ENCODE measurements around the gene MTHFD2.

Gene MTHFD2

GRCh38 chr2:74232426-74232825, 34.0 kb downstream of the MTHFD2 start:
- no peak for DNase-seq

GRCh38 chr2:74233648-74234047, 35.2 kb downstream of the MTHFD2 start:
- DNase-seq, result no peak

DNA sequence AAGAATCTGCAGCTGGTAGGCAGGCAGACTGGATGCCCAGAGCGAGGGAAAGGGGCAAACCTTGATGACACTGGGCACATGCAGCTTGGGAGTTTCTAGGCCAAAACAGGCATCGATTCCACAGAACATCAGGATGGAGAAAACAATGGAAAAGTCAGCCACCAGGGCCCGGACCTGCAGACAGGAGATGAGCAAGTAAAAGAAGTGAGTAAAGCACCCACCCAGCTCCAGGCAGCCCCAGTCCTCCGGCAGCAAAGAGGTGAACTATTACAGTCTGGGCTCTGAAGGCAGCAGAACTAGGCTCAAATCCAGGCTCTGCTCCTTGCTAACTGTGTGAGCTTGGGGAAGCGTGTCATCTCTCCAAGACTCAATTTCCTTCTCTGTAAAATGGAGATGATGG, 36.6 kb downstream of the MTHFD2 start:
- no peak for DNase-seq

DNA sequence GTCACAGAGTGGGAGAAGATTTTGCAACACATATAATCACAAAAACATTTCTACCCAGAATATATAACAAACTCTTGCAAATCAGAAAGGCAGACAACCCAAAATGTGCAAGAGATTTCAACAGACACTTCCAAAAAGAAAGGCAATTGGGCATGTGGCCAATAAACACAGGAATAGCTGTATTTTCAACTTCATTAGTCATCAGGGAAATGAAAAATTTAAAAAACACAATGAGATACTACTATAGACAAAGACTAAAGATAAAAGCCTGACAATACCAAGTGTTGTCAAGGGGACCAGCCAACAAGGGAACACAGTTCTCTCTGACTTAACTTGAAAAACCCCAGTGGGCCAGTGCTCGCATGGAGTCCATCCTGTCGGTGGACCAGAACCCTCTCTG, 40.5 kb downstream of the MTHFD2 start:
- no peak for DNase-seq

GRCh38 chr2:74239346-74239745, 40.9 kb downstream of the MTHFD2 start:
- no peak for DNase-seq

GRCh38 chr2:74242354-74243071, 44.1 kb downstream of the MTHFD2 start:
- DNase-seq, result no peak

- no peak for DNase-seq
Observed at GRCh38 chr2:74244286-74244685, 45.9 kb downstream of the MTHFD2 start.

DNA sequence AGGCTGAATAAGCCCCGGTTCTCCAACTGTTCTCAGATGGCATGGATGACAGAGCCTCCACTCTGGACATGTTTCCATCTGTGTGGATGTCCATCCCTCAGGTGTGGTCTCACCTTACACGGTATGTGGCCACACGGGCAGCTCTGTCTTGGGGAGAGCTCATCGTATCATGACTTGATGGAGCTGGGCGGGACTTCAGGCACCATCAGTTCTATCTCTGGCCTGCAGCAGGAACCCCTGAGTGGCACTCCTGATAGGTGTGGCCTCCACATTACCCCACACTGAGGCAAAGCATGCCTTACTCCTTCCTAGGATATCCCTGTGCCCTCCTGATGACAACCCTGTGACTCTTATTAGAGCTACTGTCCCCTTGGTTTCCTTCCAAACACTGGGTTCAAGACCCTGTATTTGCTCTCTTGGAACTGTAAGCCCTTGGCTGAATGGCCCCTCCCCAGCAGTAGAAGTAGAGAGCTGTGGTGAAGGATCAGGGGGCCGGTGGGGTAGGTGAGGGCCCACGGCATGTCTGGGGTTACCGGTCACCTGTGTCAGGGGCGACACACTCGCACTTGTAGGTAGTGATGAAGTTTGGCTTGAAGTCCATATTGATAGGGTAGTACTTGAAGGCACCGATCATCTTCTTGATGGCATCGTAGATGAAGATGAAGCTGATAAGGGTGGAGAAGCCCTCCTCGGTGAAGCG, 48.2 kb downstream of the MTHFD2 start:
- no peak for DNase-seq

GRCh38 chr2:74249406-74250122, 51.1 kb downstream of the MTHFD2 start:
- DNase-seq, result no peak

- DNase-seq, result no peak
Observed at GRCh38 chr2:74250189-74250631, 51.8 kb downstream of the MTHFD2 start.

DNA sequence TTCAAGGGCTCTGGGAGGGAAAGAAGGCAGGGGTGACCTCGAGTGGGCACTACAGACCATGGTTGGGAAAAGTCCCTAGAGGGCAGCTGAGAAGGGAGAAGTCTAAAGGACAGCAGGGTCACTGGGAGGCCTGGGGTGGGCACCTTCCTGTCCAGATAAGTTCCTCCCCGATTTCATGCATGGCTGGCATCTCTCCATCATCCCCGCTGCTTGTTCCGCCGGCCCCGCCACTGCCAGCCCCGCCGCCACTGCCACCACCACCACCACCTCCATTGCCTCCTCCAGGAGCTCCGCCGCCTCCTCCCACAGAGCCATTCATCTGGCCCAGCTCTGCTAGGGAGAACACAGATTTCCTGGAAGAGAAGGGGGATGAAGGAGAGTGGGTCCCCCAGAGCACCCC, 53.6 kb downstream of the MTHFD2 start:
- DNase-seq, result no peak

DNA sequence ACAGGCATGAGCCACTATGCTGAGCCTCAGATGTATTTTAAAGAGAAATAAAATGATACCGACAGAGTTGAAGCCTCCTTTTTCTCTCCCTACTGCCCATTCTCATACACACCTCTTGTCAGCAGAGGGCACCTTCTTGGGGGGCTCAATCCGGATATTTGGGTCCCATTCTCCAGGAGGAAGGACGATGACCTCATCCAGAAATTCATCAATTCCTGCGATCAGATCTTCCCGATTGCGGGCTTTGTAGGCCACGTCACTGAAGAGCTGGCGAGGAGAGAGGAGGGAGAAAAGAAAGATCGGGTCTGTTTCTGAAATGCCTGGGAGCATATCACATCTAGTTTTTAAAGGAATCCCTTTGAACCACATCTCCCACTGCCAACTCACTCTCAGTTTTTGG, 54.4 kb downstream of the MTHFD2 start:
- DNase-seq, result no peak

- no peak for DNase-seq
Observed at GRCh38 chr2:74253306-74253970, 55.0 kb downstream of the MTHFD2 start.

DNA sequence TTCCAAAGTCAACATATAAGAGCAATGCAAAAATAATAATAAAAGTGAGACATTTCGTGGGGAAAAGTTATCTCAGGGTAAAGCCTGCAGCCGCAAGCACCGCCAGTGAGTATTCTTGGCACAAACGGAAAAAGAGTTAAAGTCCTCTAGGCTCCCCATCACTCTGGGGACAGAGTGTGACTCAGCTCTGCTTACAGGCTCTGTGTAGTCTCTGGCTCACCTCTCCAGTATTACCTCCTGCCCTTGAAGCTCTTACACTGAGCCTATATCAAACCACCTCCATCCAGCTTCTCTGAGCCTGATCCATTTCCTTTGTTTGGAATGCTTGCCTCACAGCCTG, 55.5 kb downstream of the MTHFD2 start:
- DNase-seq, result no peak

DNA sequence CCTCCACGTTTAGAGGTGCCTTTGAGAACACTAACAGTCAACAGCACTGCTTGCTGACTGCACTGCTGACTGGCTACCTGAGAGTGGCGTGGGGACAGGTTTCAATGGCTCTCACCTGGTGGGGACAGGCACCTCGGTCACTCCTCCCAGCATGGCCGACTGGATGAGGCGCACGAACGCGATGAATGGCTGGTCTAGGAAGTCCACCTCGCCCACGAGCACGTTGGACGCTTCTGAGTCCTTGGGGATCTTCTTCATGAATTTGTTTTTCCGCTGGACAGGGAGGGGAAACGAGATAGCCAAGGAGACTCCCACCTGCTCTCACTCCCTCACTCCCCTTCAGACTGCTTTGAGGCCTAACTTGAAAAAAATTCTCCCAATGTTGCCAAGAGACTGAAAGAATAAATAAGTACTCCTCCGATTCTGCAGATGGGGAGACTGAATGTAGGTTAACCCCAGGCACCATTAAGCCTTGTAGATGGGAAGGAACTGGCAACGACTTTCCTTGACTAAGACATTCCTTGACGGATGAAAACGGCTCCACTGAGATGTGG, 57.3 kb downstream of the MTHFD2 start:
- DNase-seq, result no peak

DNA sequence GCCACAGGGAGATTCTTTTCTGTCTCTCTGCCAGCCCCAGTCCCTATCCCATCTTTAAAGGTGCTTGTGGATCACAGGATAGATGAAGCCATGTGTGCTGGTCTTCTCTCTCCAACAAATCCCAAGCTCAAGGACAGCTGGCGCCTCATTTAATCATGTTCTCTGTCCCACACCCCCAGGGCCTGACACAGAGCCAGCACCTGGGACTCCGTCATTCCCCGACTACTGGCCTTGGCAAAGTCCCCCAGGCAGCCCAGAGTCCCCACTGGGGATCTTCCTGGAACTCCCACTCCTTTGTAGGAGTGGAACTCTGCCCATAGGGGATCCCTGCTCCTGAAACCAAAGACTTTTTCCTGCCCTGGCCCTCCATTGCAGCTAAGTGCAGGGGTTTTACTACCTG, 60.8 kb downstream of the MTHFD2 start:
- no peak for DNase-seq

DNA sequence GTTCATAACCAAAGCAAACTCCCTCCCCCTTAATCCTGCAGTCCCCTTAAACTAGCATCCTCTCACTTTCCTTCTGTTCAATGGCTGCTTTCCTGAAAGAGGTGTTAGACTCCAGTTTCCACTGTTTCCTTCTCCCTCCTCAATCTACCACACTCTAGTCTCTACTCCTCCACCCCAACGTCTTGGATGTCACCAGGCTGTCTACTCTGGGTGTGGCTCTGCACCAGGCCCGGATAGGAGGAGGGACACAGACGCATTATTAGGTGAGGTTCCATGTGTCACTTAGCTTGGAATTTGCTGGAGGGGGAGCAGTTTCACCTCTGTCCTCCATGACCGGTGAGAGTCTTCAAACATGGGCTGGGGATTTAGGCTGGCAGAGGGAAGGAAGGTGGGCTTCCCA, 61.3 kb downstream of the MTHFD2 start:
- DNase-seq, result no peak

DNA sequence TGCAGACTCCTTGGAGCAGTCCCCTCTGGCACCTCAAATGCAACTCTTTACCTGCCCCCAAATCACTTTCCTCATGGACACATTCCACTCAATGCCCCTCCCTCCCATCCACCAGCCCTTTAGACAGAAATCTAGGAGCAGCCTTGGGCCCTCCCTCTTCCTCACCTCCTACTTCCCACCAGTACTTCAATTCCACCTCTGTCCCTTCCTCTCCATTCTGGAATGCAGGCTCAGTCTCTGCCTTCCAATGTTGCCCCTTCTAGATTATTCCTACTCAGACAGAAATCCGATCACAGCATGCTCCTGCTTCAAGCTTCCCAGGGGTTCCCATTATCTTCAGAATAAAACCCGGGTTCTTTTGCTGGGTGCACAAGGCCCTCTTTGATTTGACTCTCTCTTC, 62.1 kb downstream of the MTHFD2 start:
- no peak for DNase-seq

DNA sequence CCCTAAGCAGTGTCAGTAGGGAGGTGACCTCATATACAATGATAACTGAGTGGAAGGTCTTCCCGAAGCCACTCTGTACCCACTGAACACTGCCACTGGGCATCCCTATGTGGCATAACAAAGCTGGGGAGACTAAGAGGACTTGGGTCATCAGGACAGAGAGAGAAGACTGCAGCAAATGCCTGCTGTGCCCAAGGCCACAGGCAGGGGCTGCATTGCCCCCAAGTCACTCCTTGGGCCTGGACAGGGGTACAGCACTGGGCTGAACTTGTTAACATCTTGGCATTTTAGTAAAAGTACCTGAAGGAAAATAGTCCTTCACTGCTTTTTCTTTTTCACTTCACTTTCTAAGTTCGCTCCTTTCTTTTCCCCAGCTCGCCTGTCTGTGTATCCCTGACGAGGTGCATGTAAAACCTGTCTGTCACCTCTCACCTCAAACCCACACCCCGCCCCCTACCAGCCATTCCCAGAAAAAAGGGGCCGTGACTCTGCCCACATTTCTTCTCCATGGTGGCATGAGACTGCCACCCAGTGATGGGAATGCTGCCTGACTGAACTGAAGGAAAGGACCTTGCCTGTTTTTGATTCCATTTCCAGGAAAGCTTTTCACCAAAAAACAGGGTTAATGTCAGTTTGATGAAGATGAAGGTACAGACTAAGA, 62.9 kb downstream of the MTHFD2 start:
- DNase-seq, result no peak

- no peak for DNase-seq
Observed at GRCh38 chr2:74262681-74263080, 64.3 kb downstream of the MTHFD2 start.

- DNase-seq, result no peak
Observed at GRCh38 chr2:74264281-74264680, 65.9 kb downstream of the MTHFD2 start.

DNA sequence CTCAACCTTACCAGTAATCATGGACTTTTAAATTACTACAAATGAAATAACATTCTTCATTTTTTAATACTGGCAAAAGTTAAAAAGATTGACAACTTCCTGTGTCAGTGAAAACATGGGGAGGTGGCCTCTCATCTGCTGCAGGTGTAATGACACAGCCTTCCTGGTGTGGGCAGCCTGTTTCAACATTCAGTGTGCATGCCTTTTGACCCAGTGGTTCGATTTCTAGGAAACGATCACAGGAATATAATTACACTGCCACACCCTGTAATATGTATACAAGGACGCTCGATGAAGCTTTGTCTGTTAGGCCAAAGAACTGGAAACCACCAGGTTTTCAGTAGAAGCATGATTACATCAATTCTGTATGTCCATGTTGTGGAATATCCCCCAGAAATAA, 68.7 kb downstream of the MTHFD2 start:
- no peak for DNase-seq

All from NCI-H187 (cell line).